T-helper 1 cell treated with Interleukin-12 subunit alpha and Interleukin-12 subunit beta and Interleukin-4 antibody, amounts not matched to agents 30 μg/mL and 1 μg/mL, for 36 hours (primary cell): ENCODE data around the gene COA8.

Experiments used
- H3K27ac Mint-ChIP-seq: one replicate; pipeline ENCODE4 v1.8.0; 2021; ENCODE audit warnings: mild to moderate bottlenecking, mixed read lengths
- H3K27me3 Mint-ChIP-seq: one replicate; pipeline ENCODE4 v1.8.0; 2021; ENCODE audit warnings: low read depth, mixed read lengths
- H3K36me3 Mint-ChIP-seq: one replicate; pipeline ENCODE4 v1.8.0; 2021; ENCODE audit warnings: low read depth, mixed read lengths
- H3K4me1 Mint-ChIP-seq: one replicate; pipeline ENCODE4 v1.8.0; 2021; ENCODE audit warnings: low read depth, mixed read lengths
- H3K4me3 Mint-ChIP-seq: one replicate; pipeline ENCODE4 v1.8.0; 2021; ENCODE audit warnings: mild to moderate bottlenecking, moderate library complexity, mixed read lengths
- H3K9me3 Mint-ChIP-seq: one replicate; pipeline ENCODE4 v1.8.0; 2021; ENCODE audit warnings: mixed read lengths

COA8 gene

GRCh38 chr14:103530831-103531230 is 31.9 kb upstream of the COA8 start:
- H3K9me3 Mint-ChIP-seq = no peaks in the 10 kb centered on the region
- H3K36me3 Mint-ChIP-seq = peaks cover 2% of the 10 kb centered on the region
- H3K27ac Mint-ChIP-seq = no peak overlapping the region
- no peaks in the 10 kb centered on the region for H3K27me3 Mint-ChIP-seq
- H3K4me3 Mint-ChIP-seq = no peak overlapping the region
- H3K4me1 Mint-ChIP-seq = peaks cover 17% of the 10 kb centered on the region

- Mint-ChIP-seq H3K9me3 (no peaks in the 10 kb centered on the region), H3K4me3 (no peak overlapping the region), H3K36me3 (peaks cover 2% of the 10 kb centered on the region), H3K27ac (no peak overlapping the region), H3K4me1 (peaks cover 17% of the 10 kb centered on the region), H3K27me3 (no peaks in the 10 kb centered on the region)
These were observed 31.1 kb upstream of the COA8 start for GRCh38 chr14:103531421-103532215.

- Mint-ChIP-seq H3K9me3 (no peaks in the 10 kb centered on the region), H3K4me3 (no peak overlapping the region), H3K27ac (no peak overlapping the region), H3K27me3 (no peaks in the 10 kb centered on the region), H3K4me1 (peaks cover 11% of the 10 kb centered on the region), H3K36me3 (peaks cover 2% of the 10 kb centered on the region)
These were observed 30.3 kb upstream of the COA8 start for GRCh38 chr14:103532216-103533136.

- Mint-ChIP-seq H3K4me3 (no peak overlapping the region), H3K36me3 (peaks cover 2% of the 10 kb centered on the region), H3K27me3 (no peaks in the 10 kb centered on the region), H3K9me3 (no peaks in the 10 kb centered on the region), H3K27ac (no peak overlapping the region), H3K4me1 (peaks cover 11% of the 10 kb centered on the region)
These were observed 29.4 kb upstream of the COA8 start for GRCh38 chr14:103533137-103533998.

- Mint-ChIP-seq H3K36me3 (peaks cover 2% of the 10 kb centered on the region), H3K4me3 (no peak overlapping the region), H3K9me3 (no peaks in the 10 kb centered on the region)
These were observed 28.7 kb upstream of the COA8 start for GRCh38 chr14:103533999-103534575.

GRCh38 chr14:103534576-103535061 is 28.1 kb upstream of the COA8 start:
- Mint-ChIP-seq H3K9me3 (no peaks in the 10 kb centered on the region), H3K4me3 (no peak overlapping the region), H3K36me3 (peaks cover 2% of the 10 kb centered on the region), H3K27me3 (no peaks in the 10 kb centered on the region), H3K4me1 (peaks cover 8% of the 10 kb centered on the region), H3K27ac (no peak overlapping the region)

More at GRCh38 chr14:103533999-103534575, 28.7 kb upstream of the COA8 start:
- no peak overlapping the region for H3K27ac Mint-ChIP-seq
- H3K4me1 Mint-ChIP-seq = peaks cover 11% of the 10 kb centered on the region
- H3K27me3 Mint-ChIP-seq = no peaks in the 10 kb centered on the region

GRCh38 chr14:103535081-103535890 is 27.5 kb upstream of the COA8 start:
- H3K9me3 Mint-ChIP-seq = no peaks in the 10 kb centered on the region
- H3K36me3 Mint-ChIP-seq = peaks cover 2% of the 10 kb centered on the region
- peaks cover 4% of the 10 kb centered on the region for H3K4me1 Mint-ChIP-seq
- no peaks in the 10 kb centered on the region for H3K27me3 Mint-ChIP-seq
- no peak overlapping the region for H3K4me3 Mint-ChIP-seq
- no peak overlapping the region for H3K27ac Mint-ChIP-seq

- no peaks in the 10 kb centered on the region for H3K4me1 Mint-ChIP-seq
- no peak overlapping the region for H3K4me3 Mint-ChIP-seq
- peaks cover 2% of the 10 kb centered on the region for H3K36me3 Mint-ChIP-seq
- no peaks in the 10 kb centered on the region for H3K9me3 Mint-ChIP-seq
- H3K27ac Mint-ChIP-seq = no peak overlapping the region
- H3K27me3 Mint-ChIP-seq = no peaks in the 10 kb centered on the region
These were observed 26.7 kb upstream of the COA8 start for GRCh38 chr14:103535891-103536565.

GRCh38 chr14:103536693-103537092 is 26.1 kb upstream of the COA8 start:
- no peak overlapping the region for H3K27ac Mint-ChIP-seq
- H3K27me3 Mint-ChIP-seq = no peaks in the 10 kb centered on the region
- H3K4me1 Mint-ChIP-seq = no peaks in the 10 kb centered on the region
- no peak overlapping the region for H3K4me3 Mint-ChIP-seq
- H3K36me3 Mint-ChIP-seq = no peaks in the 10 kb centered on the region
- no peaks in the 10 kb centered on the region for H3K9me3 Mint-ChIP-seq

GRCh38 chr14:103537175-103537990 is 25.4 kb upstream of the COA8 start:
- Mint-ChIP-seq H3K4me3 (no peak overlapping the region), H3K27ac (no peak overlapping the region), H3K9me3 (no peaks in the 10 kb centered on the region), H3K27me3 (no peaks in the 10 kb centered on the region), H3K36me3 (no peaks in the 10 kb centered on the region), H3K4me1 (no peaks in the 10 kb centered on the region)

- no peaks in the 10 kb centered on the region for H3K9me3 Mint-ChIP-seq
- no peaks in the 10 kb centered on the region for H3K27me3 Mint-ChIP-seq
- H3K4me1 Mint-ChIP-seq = no peaks in the 10 kb centered on the region
- H3K36me3 Mint-ChIP-seq = no peaks in the 10 kb centered on the region
- H3K27ac Mint-ChIP-seq = no peak overlapping the region
- no peak overlapping the region for H3K4me3 Mint-ChIP-seq
These were observed 24.3 kb upstream of the COA8 start for GRCh38 chr14:103538291-103539055.
